Glomerular endothelial cell (primary cell): ENCODE measurements around the gene SMIM11. TPM values are rescaled to one million over a fixed set of nuclear protein-coding genes. Genes with fewer than 3 reads are reported as not detected.
A peak's percentile ranks its signal among the peaks of the same experiment; 100 is the strongest.
"Not testable (repeated sequence)": the region's sequence is repeated elsewhere in the genome, so short reads cannot be mapped to it uniquely, and the experiment has no call there.

Source experiments
- DNase-seq: peaks from one replicate; pipeline ENCODE4 v3.0.0-alpha.2; 2011; ENCODE audit warnings: low read depth, low spot score; ENCODE audit errors: extremely low read depth
- total RNA-seq: library from RNA; depleted of rRNA; stranded (reverse); fragments of >200 nt; gene quantifications from 2 replicates; pipeline ENCODE4 v1.2.3, GENCODE V29; 2015

The SMIM11 gene
- total RNA-seq, 1 donor from 2014 or later = 1.6 TPM

DNA sequence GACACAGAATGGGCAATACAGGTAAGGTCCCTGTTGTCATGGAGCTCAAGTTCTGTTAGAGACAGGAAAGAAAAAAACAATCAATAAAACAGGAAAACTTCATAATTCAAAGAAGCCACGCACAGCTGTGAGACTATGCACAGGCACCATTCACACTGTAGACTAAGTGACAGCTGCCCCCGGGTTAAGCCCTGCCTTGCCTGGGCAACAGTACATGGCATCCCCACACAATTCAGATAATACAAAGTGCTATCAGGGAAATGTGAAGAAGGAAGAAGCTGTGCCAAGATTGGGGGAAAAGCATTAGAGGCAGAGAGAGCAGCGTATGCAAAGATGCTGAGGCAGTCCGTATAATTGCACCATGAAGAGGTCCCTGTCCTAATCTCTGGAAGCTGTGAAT lies 20.5 kb upstream of the SMIM11 start:
- DNase-seq = no peak

DNA sequence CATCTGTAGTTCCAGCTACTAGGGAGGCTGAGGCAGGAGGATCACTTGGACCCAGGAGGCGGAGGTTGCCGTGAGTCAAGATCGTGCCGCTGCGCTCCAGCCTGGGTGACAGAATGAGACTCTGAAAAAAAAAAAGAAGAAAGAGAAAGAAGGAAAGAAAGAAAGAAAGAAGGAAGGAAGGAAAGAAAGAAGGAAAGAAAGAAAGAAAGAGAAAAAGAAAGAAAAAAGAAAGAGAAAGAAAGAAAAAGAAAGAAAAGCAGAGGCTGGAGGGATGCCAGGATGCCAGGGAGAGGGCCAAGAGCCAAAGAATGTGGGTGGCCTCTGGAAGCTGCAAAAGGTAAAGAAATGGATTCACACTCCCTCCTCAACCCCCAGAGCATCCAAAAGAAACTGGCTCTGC lies 19.7 kb upstream of the SMIM11 start:
- no peak for DNase-seq

DNA sequence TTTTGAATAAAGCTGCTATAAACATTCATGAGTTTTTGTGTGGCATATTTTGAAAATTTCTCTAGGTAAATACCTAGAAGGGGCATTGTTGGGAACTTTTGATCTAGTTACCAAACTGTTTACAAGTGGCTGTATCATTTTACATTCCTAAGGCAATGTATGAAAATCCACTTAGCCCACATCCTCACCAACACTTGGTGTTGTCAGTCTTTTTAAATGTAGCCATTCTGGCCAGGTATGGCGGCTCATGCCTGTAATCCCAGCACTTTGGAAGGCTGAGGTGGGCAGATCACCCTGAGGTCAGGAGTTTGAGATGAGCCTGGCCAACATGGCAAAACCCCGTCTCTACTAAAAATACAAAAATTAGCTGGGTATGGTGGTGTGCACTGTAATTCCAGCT lies 17.4 kb upstream of the SMIM11 start:
- no peak for DNase-seq

DNA sequence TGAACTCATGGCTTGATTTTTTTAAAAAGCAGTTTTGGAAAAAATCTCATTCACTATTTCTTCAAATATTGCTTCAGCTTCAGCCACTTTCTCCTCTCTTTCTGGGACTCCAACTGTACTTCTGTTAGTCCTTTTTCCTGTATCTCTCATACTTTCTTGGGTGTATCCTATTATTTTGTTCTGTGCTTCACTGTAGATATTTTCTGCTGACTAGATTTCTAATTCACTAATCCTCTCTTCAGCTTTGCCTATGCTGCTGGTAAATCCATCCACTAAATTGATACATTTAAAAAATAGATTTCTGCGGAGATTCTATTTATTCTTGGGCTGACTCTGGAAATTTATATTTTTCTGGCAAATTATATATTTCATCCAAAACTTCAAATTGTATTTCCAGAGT lies 16.4 kb upstream of the SMIM11 start:
- no peak for DNase-seq

DNA sequence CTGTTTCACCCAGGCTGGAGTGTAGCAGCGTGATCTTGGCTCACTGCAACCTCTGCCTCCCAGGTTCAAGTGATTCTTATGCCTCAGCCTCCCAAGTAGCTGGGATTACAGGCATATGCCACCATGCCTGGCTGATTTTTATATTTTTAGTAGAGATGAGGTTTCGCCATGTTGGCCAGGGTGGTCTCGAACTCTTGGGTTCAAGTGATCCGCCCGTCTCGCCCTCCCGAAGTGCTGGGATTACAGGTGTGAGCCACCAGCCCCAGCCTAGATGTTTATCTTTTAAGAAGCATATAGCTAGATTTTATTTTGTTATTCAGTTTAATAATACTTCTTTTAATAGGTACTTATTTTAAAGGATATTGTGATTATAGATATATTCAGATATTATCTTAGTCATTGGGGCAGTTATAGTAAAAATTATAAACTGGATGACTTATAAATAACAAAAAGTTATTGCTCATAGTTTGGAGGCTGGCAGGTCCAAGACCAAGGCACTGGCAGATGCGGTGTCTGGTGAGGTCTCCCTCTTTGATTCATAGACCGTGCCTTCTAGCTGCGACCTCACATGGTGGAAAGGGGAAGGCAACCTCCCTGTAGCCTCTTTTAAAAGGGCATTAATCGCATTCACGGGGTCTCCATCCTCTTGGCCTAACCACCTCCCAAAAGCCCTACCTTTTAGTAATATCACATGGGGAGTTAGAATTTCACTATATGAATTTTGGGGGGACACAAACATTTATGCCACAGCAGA lies 14.6 kb upstream of the SMIM11 start:
- no peak for DNase-seq

DNA sequence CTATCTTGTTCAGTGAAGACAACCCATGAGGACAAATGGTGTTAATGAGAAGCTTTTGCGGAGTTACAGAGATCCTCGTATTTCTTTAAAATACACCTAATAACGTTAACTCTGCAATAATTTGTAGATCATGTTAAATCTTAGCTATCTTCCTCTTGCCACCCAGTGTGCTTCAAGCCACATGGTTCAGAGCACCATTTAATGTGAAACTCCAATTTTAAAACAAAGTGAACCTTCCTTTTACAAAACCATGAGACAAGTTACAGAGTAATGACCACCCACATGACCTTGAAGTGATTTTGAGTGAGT lies 13.2 kb upstream of the SMIM11 start:
- no peak for DNase-seq

DNA sequence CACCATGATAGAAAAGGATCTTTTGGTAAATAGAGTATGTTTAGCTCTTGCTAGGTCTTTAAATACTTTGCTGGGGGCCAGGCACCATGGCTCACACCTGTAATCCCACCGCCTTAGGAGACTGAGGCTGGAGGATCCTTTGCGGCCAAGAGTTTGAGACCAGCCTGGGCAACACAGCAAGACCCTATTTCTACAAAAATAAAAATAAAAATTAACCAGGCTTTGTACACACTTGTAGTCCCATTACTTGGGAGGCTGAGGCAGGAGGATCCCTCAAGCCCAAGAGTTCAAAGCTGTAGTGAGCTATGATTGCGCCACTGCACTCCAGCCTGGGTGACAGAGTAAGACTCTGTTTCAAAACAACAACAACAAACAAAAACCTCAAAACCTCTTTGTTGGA lies 12.6 kb upstream of the SMIM11 start:
- DNase-seq = no peak

DNA sequence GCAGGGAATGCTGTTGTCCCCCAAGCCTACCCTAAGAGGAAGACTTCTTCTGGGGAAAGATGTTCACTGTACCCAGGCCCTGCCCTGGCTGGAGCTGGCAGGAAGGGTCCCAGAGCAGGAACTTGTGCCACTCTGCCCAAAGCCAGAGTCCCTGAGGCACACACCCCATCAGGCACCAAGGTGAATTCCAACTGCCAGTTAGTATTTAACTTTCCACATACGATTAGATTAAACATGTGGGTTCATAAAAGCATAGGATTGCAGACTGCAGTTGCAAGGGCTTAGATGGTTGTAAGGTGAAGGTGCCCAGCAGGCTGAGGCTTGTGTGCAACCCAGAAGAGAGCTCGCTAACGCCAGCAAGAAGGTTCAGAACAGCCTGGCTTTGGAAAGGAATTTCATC lies 11.6 kb upstream of the SMIM11 start, which contains the start of gene KCNE2:
Gene KCNE2, plus strand, starts transcription at position 274 of the 400 bp plus-strand sequence. CDS start 6,473 bp downstream, outside the sequence.
- DNase-seq = no peak

DNA sequence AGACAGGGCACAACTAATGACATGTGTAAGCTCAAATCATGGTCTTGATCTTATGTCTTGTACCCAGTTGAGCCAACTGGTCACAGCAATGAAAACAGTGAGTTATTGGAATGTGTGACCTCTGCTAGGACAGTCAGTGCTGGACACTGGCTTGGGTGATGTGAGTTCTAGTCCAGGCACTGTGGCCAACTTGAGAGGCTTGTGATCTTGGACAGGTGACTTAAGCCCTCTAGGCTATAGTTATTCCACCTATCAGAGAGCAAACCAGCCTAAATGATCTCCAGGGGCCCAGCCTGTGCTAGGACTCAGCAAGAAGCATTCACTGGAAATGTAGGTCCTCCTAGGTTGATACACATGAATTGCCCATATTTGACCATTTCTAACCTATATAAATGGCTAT lies 10.4 kb upstream of the SMIM11 start:
- no peak for DNase-seq

DNA sequence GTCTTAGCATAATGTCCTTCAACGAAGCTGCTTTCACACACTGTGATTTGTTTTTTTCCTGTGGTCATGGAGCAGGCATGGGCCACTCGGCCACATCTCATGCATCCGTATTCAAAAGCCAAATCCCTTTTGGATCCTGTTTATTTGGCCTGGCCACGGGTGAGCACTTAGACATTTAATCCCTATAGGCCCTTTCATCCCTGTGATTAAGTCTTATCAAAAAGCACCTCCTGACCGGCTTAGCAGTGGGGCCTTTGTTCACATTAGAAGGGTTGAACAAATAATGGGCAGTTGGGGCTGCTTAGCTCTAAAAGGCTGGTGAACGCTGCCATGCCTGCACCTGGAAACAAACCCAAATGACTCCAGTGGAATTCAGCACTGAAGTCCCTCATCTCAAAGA lies 9.5 kb upstream of the SMIM11 start:
- DNase-seq = no peak

DNA sequence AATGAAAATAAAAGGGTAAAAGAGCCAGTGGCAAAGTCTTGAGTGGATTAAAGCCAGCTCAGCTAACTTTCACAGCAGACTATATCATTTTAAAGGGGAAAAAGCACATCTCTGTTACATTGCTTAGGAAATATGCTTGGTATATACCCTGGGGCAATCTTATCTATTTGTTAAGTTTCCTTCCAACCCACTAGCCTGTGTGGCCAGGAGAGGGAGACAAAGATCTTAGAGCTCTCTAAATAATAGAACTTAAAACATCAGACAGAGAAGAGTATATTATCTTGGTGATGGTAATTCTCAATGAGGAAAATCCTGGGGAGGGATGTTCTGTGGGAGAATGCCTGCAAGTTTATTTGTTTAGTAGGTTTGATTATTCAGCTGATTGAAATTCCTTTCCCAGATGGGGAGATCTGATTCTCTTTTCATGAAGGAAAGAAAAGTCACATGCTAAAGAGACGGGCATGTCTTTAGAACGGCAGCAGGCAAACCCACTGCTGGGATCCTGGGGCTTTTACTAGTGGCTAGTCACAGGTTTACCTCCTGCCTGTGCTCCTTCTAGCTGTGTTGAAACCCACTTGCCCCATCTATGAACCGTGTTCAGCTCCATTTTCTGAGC lies 7.9 kb upstream of the SMIM11 start:
- DNase-seq = peak; percentile 33

DNA sequence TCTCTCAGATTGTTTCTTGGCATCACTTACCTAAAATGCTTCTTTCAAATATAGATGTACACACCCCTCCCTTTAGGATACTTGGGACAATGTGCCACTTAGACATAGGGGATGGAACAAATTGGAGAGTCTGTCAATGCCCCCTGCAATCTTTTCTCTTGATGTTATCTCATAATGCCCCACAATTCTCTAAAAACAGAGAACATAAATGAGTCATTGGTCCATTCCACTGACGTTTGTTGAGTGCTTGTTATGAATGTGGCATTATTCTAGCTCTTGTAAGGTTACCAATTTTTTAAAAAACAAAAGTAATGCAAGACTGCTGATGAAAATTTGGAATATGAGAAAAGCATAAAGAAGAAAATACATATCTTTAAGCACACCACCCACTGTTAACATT lies 5.6 kb upstream of the SMIM11 start:
- DNase-seq = no peak

DNA sequence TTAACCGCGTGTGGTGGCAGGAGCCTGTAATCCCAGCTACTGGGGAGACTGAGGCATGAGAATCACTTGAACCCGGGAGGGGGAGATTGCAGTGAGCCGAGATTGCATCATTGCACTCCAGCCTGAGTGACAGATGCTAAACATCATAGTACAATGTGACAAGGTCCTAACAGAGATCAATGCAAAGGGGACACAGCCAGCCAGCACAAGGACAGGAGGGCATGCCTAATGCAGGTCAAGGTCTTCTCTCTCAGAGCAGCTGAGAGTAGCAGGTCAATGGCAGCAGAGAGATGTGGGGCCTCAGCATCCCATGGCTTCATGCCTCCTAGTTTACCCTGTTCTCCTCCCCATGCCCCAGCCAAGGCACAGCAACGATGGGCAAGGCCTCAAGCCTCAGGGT lies 3.0 kb upstream of the SMIM11 start:
- no peak for DNase-seq

DNA sequence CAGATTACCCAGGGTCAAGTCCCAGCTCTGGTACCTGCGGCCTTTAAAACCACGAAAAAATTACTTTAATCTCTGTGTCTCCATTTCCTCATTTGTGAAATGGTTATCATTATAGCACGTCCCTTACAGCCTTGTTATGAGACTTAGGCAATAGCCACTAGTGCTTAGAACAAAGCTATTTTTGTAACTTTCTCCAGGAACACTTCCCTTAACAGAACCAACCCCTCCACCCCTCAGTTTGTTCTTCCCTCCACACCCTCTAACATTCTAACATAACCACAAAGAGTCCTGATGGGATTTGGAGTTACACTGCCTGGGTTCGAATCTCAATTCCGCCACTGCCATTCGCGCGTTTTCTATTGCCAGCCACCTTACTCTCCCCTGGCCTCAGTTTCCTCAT lies 845 bp upstream of the SMIM11 start:
- DNase-seq = not testable (repeated sequence)

DNA sequence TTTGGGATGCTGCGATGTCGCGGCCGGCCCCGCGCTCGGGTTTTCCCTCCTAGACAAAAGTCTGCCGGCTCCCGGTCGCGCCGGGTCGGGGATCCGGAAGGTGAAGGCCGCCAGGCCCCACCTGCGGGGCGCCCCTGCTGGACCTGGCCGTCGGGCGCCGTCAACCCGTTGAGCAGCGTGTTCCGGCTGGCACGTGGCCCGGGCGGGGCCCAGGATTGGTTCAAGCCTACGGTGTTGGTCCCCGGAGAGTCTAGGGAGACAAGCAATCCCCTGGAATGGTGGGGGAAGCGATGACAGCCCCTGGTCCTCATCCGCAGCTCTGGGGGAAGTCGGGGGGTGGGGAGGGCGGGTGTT lies 289 bp downstream of the SMIM11 start:
- DNase-seq = not testable (repeated sequence)

DNA sequence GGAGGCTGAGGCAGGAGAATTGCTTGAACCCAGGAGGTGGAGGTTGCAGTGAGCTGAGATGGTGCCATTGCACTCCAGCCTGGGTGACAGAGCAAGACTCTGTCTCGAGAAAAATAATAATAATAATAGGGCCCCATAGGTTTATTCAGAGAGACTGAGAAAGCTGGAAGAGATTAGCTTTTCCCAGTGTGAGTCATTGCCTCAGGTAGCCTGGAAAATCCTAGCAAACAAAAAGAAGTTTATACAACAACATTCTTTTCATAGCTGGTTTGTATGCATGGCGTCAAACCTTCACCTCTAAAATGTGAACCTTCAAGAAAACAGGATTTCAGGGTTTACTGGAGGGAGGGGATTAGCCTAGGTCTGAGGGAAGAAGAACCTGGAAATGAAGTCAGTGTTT lies 7.8 kb downstream of the SMIM11 start:
- DNase-seq = not testable (repeated sequence)

DNA sequence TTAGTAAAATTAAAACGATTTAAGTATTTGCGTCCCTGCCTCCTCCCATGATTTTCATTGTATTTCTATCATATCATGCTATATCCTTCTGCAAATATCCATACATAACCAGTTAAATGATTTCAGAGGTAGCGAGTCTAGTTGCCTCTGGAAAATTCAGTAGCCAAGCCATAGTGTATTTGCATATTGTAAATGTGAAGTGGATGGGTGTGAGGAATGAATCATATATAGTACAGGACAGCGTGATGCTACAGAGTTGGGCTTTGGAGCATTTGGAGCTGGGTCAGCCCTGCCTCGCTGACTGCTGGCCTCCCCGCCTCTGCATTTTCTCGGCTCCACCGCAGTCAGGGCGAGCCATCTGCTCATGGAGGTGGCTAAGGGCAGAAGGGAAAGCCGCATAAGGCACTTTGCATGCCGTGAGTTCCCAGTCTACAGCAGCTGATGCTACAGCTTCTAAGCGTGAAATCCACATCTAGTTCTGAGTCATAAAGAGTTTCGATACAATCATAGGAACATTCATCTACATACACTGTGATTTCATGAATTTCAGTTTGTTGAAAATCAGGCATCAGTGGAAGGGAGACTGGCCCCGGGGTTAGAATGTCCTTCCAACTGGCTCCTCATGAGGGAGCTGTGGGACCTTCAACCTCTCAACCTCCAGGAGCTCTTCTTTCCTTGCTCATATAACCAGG lies 8.6 kb downstream of the SMIM11 start:
- DNase-seq = not testable (repeated sequence)

DNA sequence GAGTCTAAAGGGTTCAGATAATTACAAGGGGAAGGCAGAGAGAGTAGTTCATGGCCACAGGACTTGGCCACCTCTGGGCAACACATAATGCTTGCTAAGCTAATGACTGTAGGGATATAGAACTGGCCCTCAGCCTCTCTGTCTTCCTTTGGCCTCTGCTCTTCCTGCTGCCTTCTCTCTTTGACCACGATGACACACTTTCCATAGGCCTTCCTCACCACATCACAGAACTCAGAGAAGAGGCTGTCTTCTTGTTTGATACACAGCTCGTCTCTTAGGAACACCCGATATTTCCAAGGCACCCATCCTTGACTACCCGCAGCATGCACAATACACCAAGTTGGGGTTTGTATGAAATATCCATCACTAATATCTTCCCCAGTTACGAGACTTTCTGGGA lies 25.2 kb downstream of the SMIM11 start:
- not testable (repeated sequence) for DNase-seq

DNA sequence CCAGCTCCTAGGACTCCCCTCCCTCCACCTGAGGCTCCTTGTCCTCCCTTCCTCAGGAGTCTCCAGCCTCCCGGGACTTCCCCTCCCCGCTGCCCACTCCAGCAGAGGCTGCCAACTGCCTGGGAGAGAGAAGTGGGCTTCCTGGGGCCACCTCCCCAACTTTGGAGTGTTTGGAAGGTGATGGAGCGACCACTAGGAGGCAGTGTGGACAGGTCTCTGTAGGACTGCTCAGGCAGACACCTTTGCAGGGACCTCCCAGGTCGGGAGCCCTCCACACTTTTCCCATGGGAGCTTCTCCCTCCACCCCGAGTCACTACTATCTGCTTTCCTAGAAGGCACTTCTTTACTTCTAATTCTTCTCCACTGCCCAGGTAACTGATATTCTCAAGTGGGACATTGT lies 29.4 kb downstream of the SMIM11 start:
- DNase-seq = not testable (repeated sequence)

DNA sequence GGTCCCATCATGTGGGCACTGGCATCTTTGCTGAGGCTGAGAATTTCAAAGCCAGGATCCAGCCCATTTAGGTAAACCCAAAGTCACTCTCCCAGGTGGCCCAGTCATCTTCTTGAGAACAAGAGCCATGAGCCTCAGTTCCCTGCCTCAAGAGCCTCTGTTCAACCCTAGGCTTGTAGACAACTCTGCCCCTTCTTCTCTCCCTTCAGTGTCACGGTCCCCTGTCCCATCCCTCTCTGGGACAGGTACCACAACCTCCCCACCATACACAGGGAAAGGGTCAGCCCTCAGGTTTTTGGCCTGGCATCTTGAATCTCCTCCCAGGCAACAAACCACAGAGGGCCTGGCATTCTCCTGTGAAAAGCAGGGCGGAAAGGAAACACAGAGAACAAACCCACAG lies 30.4 kb downstream of the SMIM11 start:
- DNase-seq = not testable (repeated sequence)

DNA sequence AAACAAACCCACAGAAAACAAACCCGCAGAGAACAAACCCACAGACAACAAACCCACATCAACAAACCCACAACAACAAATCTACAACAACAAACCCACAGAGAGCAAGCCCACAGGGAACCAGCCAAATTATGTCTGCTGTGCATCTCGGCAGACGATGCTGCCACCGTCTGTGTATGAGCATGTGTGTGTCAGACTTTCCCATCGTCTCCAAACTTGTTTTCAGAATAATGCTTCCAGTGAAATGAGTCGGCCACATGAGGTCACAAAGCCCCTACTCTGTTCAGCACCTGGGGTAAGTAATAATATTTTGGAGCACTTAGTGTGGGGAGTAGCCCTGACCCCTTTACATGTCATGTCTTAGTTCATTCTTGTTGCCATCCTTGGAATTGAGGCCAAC lies 30.8 kb downstream of the SMIM11 start:
- DNase-seq = not testable (repeated sequence)

DNA sequence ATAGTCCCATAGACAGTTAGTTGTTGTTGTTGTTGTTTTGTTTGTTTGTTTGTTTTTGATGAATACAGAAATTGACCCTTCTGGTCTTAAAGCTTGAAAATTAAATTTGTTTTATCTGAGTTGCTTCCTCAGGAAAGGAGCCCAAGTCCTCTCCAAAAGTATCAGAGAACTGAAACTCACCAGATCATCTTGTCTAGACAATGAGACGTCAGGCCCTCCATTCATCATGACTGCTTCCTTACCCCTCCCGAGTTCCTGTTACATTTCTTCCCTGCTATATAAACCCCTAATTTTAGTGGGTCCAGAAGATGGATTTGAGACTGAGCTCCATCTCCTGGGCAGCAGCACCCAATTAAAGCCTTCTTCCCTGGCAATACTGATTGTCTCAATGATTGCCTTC lies 31.4 kb downstream of the SMIM11 start:
- DNase-seq = not testable (repeated sequence)
